Fibroblast of the aortic adventitia (primary cell): ENCODE results near the gene DYRK1A. TPM values are rescaled to one million over a fixed set of nuclear protein-coding genes. Genes with fewer than 3 reads are reported as not detected.

Experiments used
- DNase-seq: peaks from one replicate; pipeline ENCODE4 v3.0.0-alpha.2; 2010; ENCODE audit warnings: low read depth
- H3K4me3 ChIP-seq: 2 replicates; pipeline ENCODE4 v1.5.1; 2011; ENCODE audit warnings: low read depth, mild to moderate bottlenecking, control low read depth, low read length, moderate library complexity
- total RNA-seq: library from RNA; depleted of rRNA; stranded (reverse); fragments of >200 nt; gene quantifications from 2 replicates; pipeline ENCODE4 v1.2.3, GENCODE V29; 2012; ENCODE audit warnings: low replicate concordance
- TF ChIP-seq, protein P1 (sequence below): IDR thresholded peaks from 2 replicates; pipeline ENCODE4 v1.5.1; 2011; ENCODE audit warnings: mild to moderate bottlenecking, low read length, control low read depth, inconsistent platforms; ENCODE audit not compliant: insufficient read depth

The DYRK1A gene
- total RNA-seq, 1 donor: 80.2 TPM

DNA sequence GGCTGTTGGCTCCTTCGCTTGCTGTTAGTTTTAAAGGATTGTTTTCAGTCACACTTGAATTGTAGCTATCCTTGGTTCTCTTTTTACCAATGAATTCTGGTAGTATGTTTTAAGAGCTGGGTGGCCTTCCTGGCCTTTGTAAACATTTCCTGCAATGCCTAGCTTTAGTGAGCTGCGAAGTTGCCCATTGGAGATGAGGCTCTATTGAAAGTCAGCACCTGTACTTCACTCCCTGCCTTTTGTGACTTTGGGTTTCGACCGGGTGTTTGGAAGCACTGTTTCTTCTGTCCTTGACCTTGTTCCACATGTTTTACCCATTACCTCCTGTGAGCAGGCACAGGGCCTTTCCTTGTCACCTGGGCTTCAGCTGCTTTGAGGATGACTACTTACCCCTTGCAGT is 64.7 kb downstream of the DYRK1A start:
- TF ChIP-seq, protein P1, sequence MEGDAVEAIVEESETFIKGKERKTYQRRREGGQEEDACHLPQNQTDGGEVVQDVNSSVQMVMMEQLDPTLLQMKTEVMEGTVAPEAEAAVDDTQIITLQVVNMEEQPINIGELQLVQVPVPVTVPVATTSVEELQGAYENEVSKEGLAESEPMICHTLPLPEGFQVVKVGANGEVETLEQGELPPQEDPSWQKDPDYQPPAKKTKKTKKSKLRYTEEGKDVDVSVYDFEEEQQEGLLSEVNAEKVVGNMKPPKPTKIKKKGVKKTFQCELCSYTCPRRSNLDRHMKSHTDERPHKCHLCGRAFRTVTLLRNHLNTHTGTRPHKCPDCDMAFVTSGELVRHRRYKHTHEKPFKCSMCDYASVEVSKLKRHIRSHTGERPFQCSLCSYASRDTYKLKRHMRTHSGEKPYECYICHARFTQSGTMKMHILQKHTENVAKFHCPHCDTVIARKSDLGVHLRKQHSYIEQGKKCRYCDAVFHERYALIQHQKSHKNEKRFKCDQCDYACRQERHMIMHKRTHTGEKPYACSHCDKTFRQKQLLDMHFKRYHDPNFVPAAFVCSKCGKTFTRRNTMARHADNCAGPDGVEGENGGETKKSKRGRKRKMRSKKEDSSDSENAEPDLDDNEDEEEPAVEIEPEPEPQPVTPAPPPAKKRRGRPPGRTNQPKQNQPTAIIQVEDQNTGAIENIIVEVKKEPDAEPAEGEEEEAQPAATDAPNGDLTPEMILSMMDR: no peak
- no peak overlapping the region for H3K4me3 ChIP-seq
- no peak for DNase-seq

DNA sequence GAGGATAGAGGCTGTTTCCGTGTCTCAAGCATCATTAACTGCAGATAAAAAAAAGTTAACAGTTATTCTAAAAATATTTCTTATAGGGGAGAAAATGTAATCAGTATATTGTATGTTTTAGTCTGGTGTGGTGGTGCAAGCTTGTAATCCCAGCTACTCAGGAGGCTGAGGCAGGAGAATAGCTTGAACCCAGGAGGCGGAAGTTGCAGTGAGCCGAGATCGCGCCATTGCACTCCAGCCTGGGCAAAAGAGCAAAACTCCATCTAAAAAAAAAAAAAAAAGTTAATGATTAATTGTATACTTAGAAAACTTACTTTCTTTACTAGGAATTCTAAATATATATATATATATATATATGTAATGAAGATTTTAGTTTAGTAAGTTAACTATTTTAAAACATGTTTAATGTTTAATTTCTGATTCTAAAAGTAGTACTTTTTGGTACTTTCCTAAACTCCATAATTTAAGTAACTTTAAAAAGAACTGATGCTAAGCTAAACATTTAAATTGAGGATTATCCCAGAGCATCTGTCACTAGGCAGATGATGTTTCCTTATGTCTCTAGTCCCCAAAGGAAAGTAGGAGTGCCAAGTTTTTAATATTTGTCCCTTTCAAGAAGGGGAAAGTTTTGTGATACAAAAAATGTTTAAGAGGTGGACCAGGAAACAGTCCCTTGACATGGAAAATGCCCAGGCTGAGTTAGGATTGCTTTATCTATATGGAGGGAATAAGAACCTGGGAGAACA is 66.3 kb downstream of the DYRK1A start:
- no peak overlapping the region for H3K4me3 ChIP-seq
- no peak for DNase-seq
- TF ChIP-seq, protein P1: no peak

DNA sequence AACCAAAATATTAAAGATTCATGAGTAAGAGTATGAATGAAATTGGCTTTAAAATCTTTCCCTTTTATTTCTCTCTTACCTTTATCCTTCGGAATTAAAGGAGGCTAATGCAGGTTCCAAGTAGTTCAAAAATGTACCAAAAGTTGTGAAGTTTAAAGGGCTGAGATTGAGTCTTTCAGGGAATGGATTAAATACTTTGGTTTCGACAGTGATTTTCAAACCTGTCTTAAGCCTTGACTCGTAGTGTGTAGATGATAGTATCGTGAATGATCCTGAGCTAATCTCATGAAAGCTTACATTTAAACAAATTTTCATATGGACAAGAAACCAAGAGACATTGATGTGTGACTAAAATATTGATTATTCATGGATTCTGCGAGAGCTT is 66.9 kb downstream of the DYRK1A start:
- no peak for DNase-seq
- no peak overlapping the region for H3K4me3 ChIP-seq
- TF ChIP-seq, protein P1: no peak

DNA sequence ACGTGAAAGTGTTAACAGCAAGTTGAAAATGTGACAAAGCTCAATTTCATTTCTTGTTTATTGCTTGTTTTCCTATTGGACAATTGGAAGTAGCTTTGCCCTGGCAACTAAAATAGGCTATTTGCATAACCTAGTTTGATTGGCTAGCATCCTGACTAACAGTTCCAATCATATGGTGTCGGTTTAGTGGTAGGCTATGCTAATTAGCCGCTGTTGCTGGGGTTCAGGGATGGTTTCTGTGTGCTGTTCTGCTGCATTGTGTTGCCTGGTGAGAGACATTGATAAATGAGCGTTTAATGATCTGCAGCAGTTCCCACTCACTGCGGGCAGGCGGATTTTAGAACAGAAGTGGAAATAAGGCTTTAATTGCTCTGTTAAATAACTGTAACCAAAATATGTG is 68.5 kb downstream of the DYRK1A start:
- TF ChIP-seq, protein P1: no peak
- DNase-seq: peak; percentile 91
- no peak overlapping the region for H3K4me3 ChIP-seq

DNA sequence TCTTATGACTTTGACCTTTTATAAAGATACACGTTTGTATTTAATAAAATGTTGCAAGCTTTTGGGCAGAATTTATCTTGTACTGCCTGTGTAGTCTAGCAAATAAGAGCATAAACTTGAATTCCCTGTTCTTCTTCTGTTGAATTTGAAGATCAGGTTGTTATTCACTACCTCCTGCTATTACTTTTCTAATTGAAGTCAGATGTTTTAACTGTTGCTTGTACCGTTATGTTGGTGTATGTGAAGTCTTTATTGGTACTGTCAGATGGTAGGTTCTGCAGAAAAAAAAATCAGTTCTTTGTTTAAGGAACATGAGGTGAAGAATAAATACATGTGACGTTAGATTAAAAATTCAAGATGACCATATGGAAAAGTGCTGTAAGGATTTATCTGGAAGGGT is 69.1 kb downstream of the DYRK1A start:
- DNase-seq: no peak
- TF ChIP-seq, protein P1: no peak
- H3K4me3 ChIP-seq: no peak overlapping the region

DNA sequence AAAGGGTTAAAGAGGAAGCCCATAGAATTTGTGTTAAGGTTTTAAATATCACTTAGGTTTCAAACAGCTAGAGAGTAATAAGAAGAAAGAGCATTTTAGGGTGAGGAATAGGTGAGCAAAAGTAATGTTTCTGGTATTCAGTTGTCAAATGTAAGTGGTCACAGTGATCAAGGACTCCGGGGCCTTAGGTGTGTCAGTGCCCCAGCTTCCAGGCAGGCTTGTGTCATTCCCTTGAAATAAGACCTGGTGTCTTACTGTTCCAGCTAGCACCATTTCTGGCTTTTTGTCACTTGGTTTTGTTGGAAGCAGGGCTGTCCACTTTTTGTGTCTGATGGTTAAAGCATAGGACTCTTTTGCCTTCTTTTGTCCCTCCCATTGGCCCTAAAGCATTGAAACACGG is 69.6 kb downstream of the DYRK1A start:
- TF ChIP-seq, protein P1: no peak
- H3K4me3 ChIP-seq: no peak overlapping the region
- DNase-seq: no peak
